Vagina (tissue), 2 donors: ENCODE results near the gene SIM1.

Source experiments
- POLR2A ChIP-seq, 2 donors: fragments of 450-650 bp; IDR thresholded peaks; one replicate each; pipeline ENCODE4 v1.6.1; 2017; ENCODE audit warnings: antibody characterized with exemption in 2 of 2, mild to moderate bottlenecking in 2 of 2, moderate library complexity in 2 of 2
- TF ChIP-seq, protein P1 (sequence below), 3 experiments: fragments of 450-650 bp in 2 of 3; fragments of 200-600 bp in 1 of 3; sonication (generic) in 1 of 3; IDR thresholded peaks; one replicate each; pipeline ENCODE4 v1.5.1; 2017 to 2019; ENCODE audit warnings: antibody characterized with exemption in 3 of 3, mild to moderate bottlenecking in 2 of 3, moderate library complexity in 2 of 3

DNA sequence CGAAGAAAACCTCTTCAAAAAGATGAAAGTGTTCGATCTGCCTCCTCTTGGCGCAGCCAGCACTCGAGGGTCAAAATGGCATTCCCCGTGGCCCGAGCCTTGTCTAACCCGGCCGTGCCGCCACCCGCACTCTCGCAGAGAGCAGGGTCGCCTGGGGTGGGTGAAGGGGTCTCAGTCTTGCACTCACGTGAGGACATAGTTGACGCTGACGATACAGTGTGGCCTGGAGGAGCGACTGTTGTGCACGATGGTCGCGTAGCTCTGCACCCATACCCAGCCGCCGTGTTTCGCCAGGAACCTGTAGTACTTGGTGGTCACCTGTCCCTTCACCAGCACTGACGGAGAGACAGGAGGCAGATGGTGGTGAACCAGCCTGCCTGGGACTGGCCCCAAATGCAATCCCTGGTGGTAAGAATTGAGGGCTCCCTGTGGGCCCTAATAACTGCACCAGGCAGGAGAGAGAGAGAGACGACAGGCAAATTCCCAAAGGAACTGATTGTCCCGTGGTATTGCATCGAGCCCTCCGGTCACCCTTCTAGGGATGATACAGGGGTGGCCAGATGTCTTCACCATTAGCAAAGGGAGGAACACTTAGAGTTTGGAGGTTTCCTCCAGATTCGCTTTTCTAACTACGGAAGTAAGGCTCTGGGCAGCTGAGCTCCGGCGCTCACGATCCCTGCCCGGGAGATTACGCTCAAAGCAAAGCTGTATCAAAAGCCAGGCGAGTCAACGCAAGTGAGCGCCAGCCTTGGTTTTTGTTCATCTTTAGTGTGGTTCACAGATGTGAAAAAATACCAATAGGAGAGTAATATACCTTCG lies 17.4 kb downstream of the SIM1 start:
- TF ChIP-seq POLR2A (IDR thresholded peaks at IDR 0.05) = no peak
- TF ChIP-seq, protein P1, sequence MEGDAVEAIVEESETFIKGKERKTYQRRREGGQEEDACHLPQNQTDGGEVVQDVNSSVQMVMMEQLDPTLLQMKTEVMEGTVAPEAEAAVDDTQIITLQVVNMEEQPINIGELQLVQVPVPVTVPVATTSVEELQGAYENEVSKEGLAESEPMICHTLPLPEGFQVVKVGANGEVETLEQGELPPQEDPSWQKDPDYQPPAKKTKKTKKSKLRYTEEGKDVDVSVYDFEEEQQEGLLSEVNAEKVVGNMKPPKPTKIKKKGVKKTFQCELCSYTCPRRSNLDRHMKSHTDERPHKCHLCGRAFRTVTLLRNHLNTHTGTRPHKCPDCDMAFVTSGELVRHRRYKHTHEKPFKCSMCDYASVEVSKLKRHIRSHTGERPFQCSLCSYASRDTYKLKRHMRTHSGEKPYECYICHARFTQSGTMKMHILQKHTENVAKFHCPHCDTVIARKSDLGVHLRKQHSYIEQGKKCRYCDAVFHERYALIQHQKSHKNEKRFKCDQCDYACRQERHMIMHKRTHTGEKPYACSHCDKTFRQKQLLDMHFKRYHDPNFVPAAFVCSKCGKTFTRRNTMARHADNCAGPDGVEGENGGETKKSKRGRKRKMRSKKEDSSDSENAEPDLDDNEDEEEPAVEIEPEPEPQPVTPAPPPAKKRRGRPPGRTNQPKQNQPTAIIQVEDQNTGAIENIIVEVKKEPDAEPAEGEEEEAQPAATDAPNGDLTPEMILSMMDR (IDR thresholded peaks at IDR 0.05) = no peak
